GM23248 (cell line): Measurements from ENCODE around the gene BEAN1.

ENCODE experiments used
- EZH2 ChIP-seq: fragments of 200-600 bp; sonication (generic); IDR thresholded peaks from 2 replicates; pipeline ENCODE4 v1.6.1; 2018; ENCODE audit warnings: antibody characterized with exemption, mild to moderate bottlenecking; ENCODE audit not compliant: insufficient read depth, poor library complexity, severe bottlenecking
- EZH2phosphoT487 ChIP-seq: fragments of 200-600 bp; sonication (generic); IDR thresholded peaks from 2 replicates; pipeline ENCODE4 v1.6.1; 2018; ENCODE audit warnings: antibody characterized with exemption, moderate library complexity, mild to moderate bottlenecking, low read depth; ENCODE audit not compliant: insufficient read depth

GRCh38 chr16:66473654-66474519 is 46.8 kb downstream of the BEAN1 start:
- no peak for TF ChIP-seq EZH2
- TF ChIP-seq EZH2phosphoT487: no peak
